Measurements from ENCODE around the gene NELL1.

Gene NELL1

GRCh38 chr11:21410513-21410912, 741.1 kb downstream of the NELL1 start:
- no peak for DNase-seq
- Mint-ChIP-seq H3K4me3 (no peak overlapping the region), H3K9me3 (peaks cover 0 to 3% of the 10 kb centered on the region in 2 donors), H3K36me3 (no peaks in the 10 kb centered on the region), H3K27me3 (no peaks in the 10 kb centered on the region), H3K4me1 (no peaks in the 10 kb centered on the region), H3K27ac (no peak overlapping the region)
- no peak for ATAC-seq (replicated peaks)

GRCh38 chr11:21411104-21411503, 741.7 kb downstream of the NELL1 start:
- Mint-ChIP-seq H3K27me3 (no peaks in the 10 kb centered on the region), H3K9me3 (peaks cover 0 to 3% of the 10 kb centered on the region in 2 donors), H3K27ac (no peak overlapping the region), H3K36me3 (no peaks in the 10 kb centered on the region), H3K4me1 (no peaks in the 10 kb centered on the region), H3K4me3 (no peak overlapping the region)
- DNase-seq (no peak), ATAC-seq (replicated peaks) (no peak)

GRCh38 chr11:21411597-21411996, 742.2 kb downstream of the NELL1 start:
- no peaks in the 10 kb centered on the region for H3K27me3 Mint-ChIP-seq

GRCh38 chr11:21412652-21413383, 743.4 kb downstream of the NELL1 start:
- H3K9me3 Mint-ChIP-seq = peaks cover 0 to 3% of the 10 kb centered on the region in 2 donors

More at GRCh38 chr11:21411597-21411996, 742.2 kb downstream of the NELL1 start:
- Mint-ChIP-seq H3K36me3 (no peaks in the 10 kb centered on the region), H3K4me3 (no peak overlapping the region), H3K9me3 (peaks cover 0 to 3% of the 10 kb centered on the region in 2 donors), H3K4me1 (no peaks in the 10 kb centered on the region), H3K27ac (no peak overlapping the region)
- DNase-seq (no peak), ATAC-seq (replicated peaks) (no peak)

GRCh38 chr11:21414953-21415352, 745.6 kb downstream of the NELL1 start:
- no peaks in the 10 kb centered on the region for H3K4me1 Mint-ChIP-seq
- no peaks in the 10 kb centered on the region for H3K27me3 Mint-ChIP-seq
- ATAC-seq (replicated peaks) = no peak
- H3K36me3 Mint-ChIP-seq = no peaks in the 10 kb centered on the region
- no peak overlapping the region for H3K27ac Mint-ChIP-seq
- H3K9me3 Mint-ChIP-seq = peaks cover 0 to 3% of the 10 kb centered on the region in 2 donors
- DNase-seq = no peak
- no peak overlapping the region for H3K4me3 Mint-ChIP-seq

More at GRCh38 chr11:21412652-21413383, 743.4 kb downstream of the NELL1 start:
- Mint-ChIP-seq H3K27me3 (no peaks in the 10 kb centered on the region), H3K4me3 (no peak overlapping the region), H3K4me1 (no peaks in the 10 kb centered on the region), H3K27ac (no peak overlapping the region), H3K36me3 (no peaks in the 10 kb centered on the region)
- ATAC-seq (replicated peaks) (no peak), DNase-seq (no peak)

- no peak overlapping the region for H3K27ac Mint-ChIP-seq
- no peaks in the 10 kb centered on the region for H3K27me3 Mint-ChIP-seq
- ATAC-seq (replicated peaks) (no peak), DNase-seq (no peak)
- H3K4me1 Mint-ChIP-seq = no peaks in the 10 kb centered on the region
- H3K9me3 Mint-ChIP-seq = peaks cover 0 to 3% of the 10 kb centered on the region in 2 donors
- no peaks in the 10 kb centered on the region for H3K36me3 Mint-ChIP-seq
- H3K4me3 Mint-ChIP-seq = no peak overlapping the region
These were observed 746.2 kb downstream of the NELL1 start for GRCh38 chr11:21415606-21416005.

GRCh38 chr11:21421711-21422329, 752.4 kb downstream of the NELL1 start:
- ATAC-seq (replicated peaks) (no peak), DNase-seq (no peak)
- Mint-ChIP-seq H3K27me3 (no peaks in the 10 kb centered on the region), H3K4me3 (no peak overlapping the region), H3K27ac (no peak overlapping the region), H3K36me3 (no peaks in the 10 kb centered on the region), H3K9me3 (no peaks in the 10 kb centered on the region), H3K4me1 (no peaks in the 10 kb centered on the region)

GRCh38 chr11:21426931-21427330, 757.5 kb downstream of the NELL1 start:
- Mint-ChIP-seq H3K4me1 (no peaks in the 10 kb centered on the region), H3K36me3 (no peaks in the 10 kb centered on the region), H3K27ac (no peak overlapping the region), H3K4me3 (no peak overlapping the region), H3K9me3 (no peaks in the 10 kb centered on the region), H3K27me3 (no peaks in the 10 kb centered on the region)
- DNase-seq = no peak
- ATAC-seq (replicated peaks) = no peak

- no peaks in the 10 kb centered on the region for H3K36me3 Mint-ChIP-seq
- no peaks in the 10 kb centered on the region for H3K4me1 Mint-ChIP-seq
- ATAC-seq (replicated peaks) = no peak
- H3K27me3 Mint-ChIP-seq = no peaks in the 10 kb centered on the region
- no peak for DNase-seq
- H3K27ac Mint-ChIP-seq = no peak overlapping the region
- no peaks in the 10 kb centered on the region for H3K9me3 Mint-ChIP-seq
- H3K4me3 Mint-ChIP-seq = no peak overlapping the region
These were observed 758.3 kb downstream of the NELL1 start for GRCh38 chr11:21427726-21428125.

- Mint-ChIP-seq H3K4me3 (no peak overlapping the region), H3K9me3 (peaks cover 0 to 3% of the 10 kb centered on the region in 2 donors), H3K4me1 (no peaks in the 10 kb centered on the region), H3K27me3 (no peaks in the 10 kb centered on the region), H3K27ac (no peak overlapping the region), H3K36me3 (no peaks in the 10 kb centered on the region)
- DNase-seq (no peak), ATAC-seq (replicated peaks) (no peak)
These were observed 759.4 kb downstream of the NELL1 start for GRCh38 chr11:21428796-21429195.

- Mint-ChIP-seq H3K4me1 (no peaks in the 10 kb centered on the region), H3K4me3 (no peak overlapping the region), H3K27me3 (no peaks in the 10 kb centered on the region), H3K27ac (no peak overlapping the region), H3K9me3 (peaks cover 0 to 3% of the 10 kb centered on the region in 2 donors), H3K36me3 (no peaks in the 10 kb centered on the region)
- ATAC-seq (replicated peaks) = no peak
- no peak for DNase-seq
These were observed 760.0 kb downstream of the NELL1 start for GRCh38 chr11:21429401-21429800.

- ATAC-seq (replicated peaks) (no peak), DNase-seq (no peak)
- H3K4me3 Mint-ChIP-seq = no peak overlapping the region
- H3K36me3 Mint-ChIP-seq = no peaks in the 10 kb centered on the region
- no peaks in the 10 kb centered on the region for H3K27me3 Mint-ChIP-seq
- no peaks in the 10 kb centered on the region for H3K4me1 Mint-ChIP-seq
- H3K27ac Mint-ChIP-seq = no peak overlapping the region
- peaks cover 2 to 4% of the 10 kb centered on the region in 2 donors for H3K9me3 Mint-ChIP-seq
These were observed 761.2 kb downstream of the NELL1 start for GRCh38 chr11:21430537-21430936.

GRCh38 chr11:21446939-21447590, 777.7 kb downstream of the NELL1 start:
- DNase-seq = no peak
- Mint-ChIP-seq H3K27ac (no peak overlapping the region), H3K4me1 (no peaks in the 10 kb centered on the region), H3K36me3 (no peaks in the 10 kb centered on the region), H3K9me3 (peaks cover 0 to 8% of the 10 kb centered on the region in 2 donors), H3K4me3 (no peak overlapping the region), H3K27me3 (no peaks in the 10 kb centered on the region)
- no peak for ATAC-seq (replicated peaks)

- DNase-seq = no peak
- Mint-ChIP-seq H3K4me1 (no peaks in the 10 kb centered on the region), H3K27me3 (no peaks in the 10 kb centered on the region), H3K36me3 (no peaks in the 10 kb centered on the region), H3K4me3 (no peak overlapping the region), H3K27ac (no peak overlapping the region), H3K9me3 (peaks cover 0 to 8% of the 10 kb centered on the region in 2 donors)
- ATAC-seq (replicated peaks) = no peak
These were observed 778.5 kb downstream of the NELL1 start for GRCh38 chr11:21447871-21448270.

- Mint-ChIP-seq H3K4me1 (no peaks in the 10 kb centered on the region), H3K36me3 (no peaks in the 10 kb centered on the region), H3K9me3 (no peaks in the 10 kb centered on the region), H3K27ac (no peak overlapping the region), H3K4me3 (no peak overlapping the region), H3K27me3 (no peaks in the 10 kb centered on the region)
- DNase-seq = no peak
- no peak for ATAC-seq (replicated peaks)
These were observed 786.8 kb downstream of the NELL1 start for GRCh38 chr11:21456186-21456585.
